SK-N-MC (cell line): ENCODE data around the gene PI4K2A.

Experiments used
- EZH2 ChIP-seq: fragments of 200-600 bp; sonication (generic); IDR thresholded peaks from one replicate; pipeline ENCODE4 v1.6.1; 2017; ENCODE audit warnings: antibody characterized with exemption
- FOXP2 ChIP-seq: optimal IDR thresholded peaks from 2 replicates; pipeline ENCODE3; 2011; ENCODE audit warnings: mild to moderate bottlenecking, moderate library complexity; ENCODE audit not compliant: insufficient read depth; ENCODE audit errors: extremely low read length, control extremely low read depth
- POLR2AphosphoS5 ChIP-seq: IDR thresholded peaks from 2 replicates; pipeline ENCODE4 v1.6.1; 2012; ENCODE audit warnings: mild to moderate bottlenecking, low read depth, low read length, borderline replicate concordance

GRCh38 chr10:97689559-97690020, 49.1 kb downstream of the PI4K2A start:
- no peak for TF ChIP-seq EZH2
- no peak for TF ChIP-seq POLR2AphosphoS5
- no peak for TF ChIP-seq FOXP2
